Activated CD4-positive, alpha-beta T cell treated with anti-CD3 and anti-CD28 coated beads, Interleukin-2, amount 50 U/mL, for 48 hours (primary cell): ENCODE measurements around the gene CEP131.

ENCODE experiments used
- DNase-seq, 2 experiments: peaks; one replicate each; pipeline ENCODE4 v3.0.0-alpha.2; 2020

The CEP131 gene

GRCh38 chr17:81143717-81144422, 78.9 kb downstream of the CEP131 start:
- DNase-seq = no peak

DNA sequence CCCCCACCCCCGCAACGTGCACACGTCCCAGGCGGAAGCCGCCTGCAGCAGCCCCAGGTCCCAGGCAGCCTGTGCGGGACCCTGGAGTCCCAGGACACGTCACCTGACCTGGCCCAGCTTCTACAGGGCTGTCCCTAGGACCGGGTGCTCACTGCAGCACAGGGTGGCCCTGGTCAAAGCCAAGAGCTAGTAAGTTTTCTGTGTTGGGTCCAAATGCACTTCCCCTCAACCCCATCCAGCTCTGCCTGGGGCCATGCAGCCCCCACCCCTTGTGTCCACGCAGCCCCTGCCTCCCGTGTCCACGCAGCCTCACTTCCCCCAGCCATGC, 79.6 kb downstream of the CEP131 start:
- DNase-seq = no peak

GRCh38 chr17:81142301-81143199, 80.2 kb downstream of the CEP131 start:
- DNase-seq = peak; percentile 71 to 78

DNA sequence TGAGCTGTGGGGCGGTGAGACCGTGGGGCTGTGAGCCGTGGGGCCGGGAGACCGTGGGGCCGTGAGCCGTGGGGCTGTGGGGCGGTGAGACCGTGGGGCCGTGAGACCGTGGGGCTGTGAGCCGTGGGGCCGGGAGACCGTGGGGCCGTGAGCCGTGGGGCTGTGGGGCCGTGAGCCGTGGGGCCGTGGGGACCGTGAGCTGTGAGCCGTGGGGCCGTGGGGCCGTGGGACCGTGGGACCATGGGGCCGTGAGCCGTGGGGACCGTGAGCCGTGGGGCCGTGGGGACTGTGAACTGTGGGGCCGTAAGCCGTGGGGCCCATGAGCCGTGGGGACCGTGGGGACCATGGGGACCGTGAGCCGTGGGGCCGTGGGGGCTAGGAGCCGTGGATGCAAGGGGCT, 82.1 kb downstream of the CEP131 start:
- no peak for DNase-seq

- no peak for DNase-seq
Measured at GRCh38 chr17:81140018-81140417, 82.7 kb downstream of the CEP131 start.
